Calu3 (cell line): ENCODE data around the gene SGPL1. TPM values are rescaled to one million over a fixed set of nuclear protein-coding genes. Genes with fewer than 3 reads are reported as not detected.

Experiments used
- BruUV-seq: library from RNA; stranded (reverse); fragments of 400-500 nt; replicated peaks from 2 replicates; lab custom pipeline; 2021; lab: Mats Ljungman, UMichigan
- CTCF ChIA-PET: fragments of 300-600 bp; sonication (Branson Sonifier 250); formaldehyde crosslinking; loops from one replicate; lab custom pipeline; 2022; ENCODE audit warnings: antibody characterized with exemption; lab: Charles Lee
- DNase-seq: peaks from one replicate; pipeline ENCODE4 v3.0.0; 2022
- H3K27ac Mint-ChIP-seq: one replicate; pipeline ENCODE4 v1.8.0; 2022; ENCODE audit warnings: mixed read lengths; ENCODE audit not compliant: unreplicated experiment
- H3K27me3 Mint-ChIP-seq: one replicate; pipeline ENCODE4 v1.8.0; 2022; ENCODE audit warnings: mixed read lengths; ENCODE audit not compliant: unreplicated experiment
- H3K36me3 Mint-ChIP-seq: one replicate; pipeline ENCODE4 v1.8.0; 2022; ENCODE audit warnings: mild to moderate bottlenecking, moderate library complexity, mixed read lengths; ENCODE audit not compliant: insufficient read depth, unreplicated experiment
- H3K4me1 Mint-ChIP-seq: one replicate; pipeline ENCODE4 v1.8.0; 2022; ENCODE audit warnings: mild to moderate bottlenecking, low read depth, mixed read lengths; ENCODE audit not compliant: unreplicated experiment
- H3K4me3 Mint-ChIP-seq: one replicate; pipeline ENCODE4 v1.8.0; 2022; ENCODE audit warnings: mild to moderate bottlenecking, low read depth, moderate library complexity, mixed read lengths; ENCODE audit not compliant: unreplicated experiment
- H3K9me3 Mint-ChIP-seq: one replicate; pipeline ENCODE4 v1.8.0; 2022; ENCODE audit warnings: low read depth, mixed read lengths; ENCODE audit not compliant: unreplicated experiment
- CTCF ChIP-seq: fragments of 200-600 bp; IDR thresholded peaks from one replicate; pipeline ENCODE4 v1.8.0; 2022; ENCODE audit warnings: antibody characterized with exemption; ENCODE audit not compliant: unreplicated experiment
- intact Hi-C: fragments of 100-400 bp; cut with micrococcal nuclease; formaldehyde crosslinking; loops from one replicate; pipeline ENCODE4 v1.10.0; 2022; ENCODE audit not compliant: unreplicated experiment
- total RNA-seq: library from RNA; stranded (reverse); gene quantifications from 2 replicates; pipeline ENCODE4 v1.2.3, GENCODE V29; 2022

SGPL1 gene
- total RNA-seq, 1 experiment from 2014 or later = 84.6 TPM

- no peaks in the 10 kb centered on the region for H3K4me1 Mint-ChIP-seq
- peaks cover 56% of the 10 kb centered on the region for H3K36me3 Mint-ChIP-seq
- no peak for TF ChIP-seq CTCF
- peak overlapping the region; percentile 84 for H3K4me3 Mint-ChIP-seq
- H3K9me3 Mint-ChIP-seq = no peaks in the 10 kb centered on the region
- H3K27ac Mint-ChIP-seq = no peak overlapping the region
- no peaks in the 10 kb centered on the region for H3K27me3 Mint-ChIP-seq
- intact Hi-C loops = no loop called here
- TSS peak; percentile 43 for BruUV-seq
- CTCF ChIA-PET = interaction anchor here (1.1 to 1.2 kb wide), 2 partner anchors 17 to 69 kb away, joined by 3 to 5 read pairs; no protein-coding TSS in a partner anchor
- DNase-seq = no peak
Measured at GRCh38 chr10:70885931-70886903, 70.5 kb downstream of the SGPL1 start.

DNA sequence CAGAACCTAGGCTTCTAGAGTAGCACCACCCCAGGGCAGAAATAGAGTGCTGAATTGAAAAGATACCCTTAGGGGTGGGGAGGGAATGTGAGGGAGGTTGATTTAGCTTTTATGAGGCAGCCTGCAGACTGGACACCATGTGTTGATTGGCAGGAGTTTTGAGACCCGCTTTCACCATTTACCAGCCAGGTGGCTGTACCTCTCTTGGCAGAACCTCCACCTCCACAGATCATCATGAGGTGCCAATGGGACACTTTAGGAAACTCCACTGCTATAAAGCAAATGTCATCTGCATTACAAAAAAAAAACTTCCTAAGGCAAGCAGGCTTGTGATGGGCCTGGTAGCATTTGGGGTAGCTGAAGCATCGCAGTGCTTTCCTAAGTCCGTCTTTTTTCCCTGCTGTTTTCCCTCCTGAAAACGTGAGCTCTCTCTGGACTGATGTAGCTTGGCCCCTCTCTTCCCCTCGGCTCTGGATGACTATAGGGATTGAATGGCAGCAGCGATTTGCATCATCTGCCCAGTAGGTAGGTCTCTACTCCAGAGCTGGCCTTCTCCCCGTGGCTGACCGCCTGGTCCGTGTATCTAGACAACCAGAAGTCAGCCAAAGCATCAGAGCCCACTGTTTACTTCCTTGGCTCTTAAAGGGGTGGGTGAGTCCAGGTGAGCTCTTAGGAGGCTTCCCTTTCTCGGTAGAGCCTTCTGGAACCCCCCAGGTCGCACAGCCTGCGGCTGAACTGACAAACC is 71.3 kb downstream of the SGPL1 start:
- intact Hi-C loops = no loop called here
- Mint-ChIP-seq H3K4me3 (peak overlapping the region; percentile 84), H3K4me1 (no peaks in the 10 kb centered on the region), H3K9me3 (no peaks in the 10 kb centered on the region), H3K36me3 (peaks cover 50% of the 10 kb centered on the region), H3K27me3 (no peaks in the 10 kb centered on the region), H3K27ac (peak overlapping the region; percentile 66)
- DNase-seq = no peak
- CTCF ChIA-PET = interaction anchor here (1.0 to 1.2 kb wide), 4 partner anchors 16 to 880 kb away, joined by 3 to 5 read pairs (median 4); no protein-coding TSS in a partner anchor
- no peak for TF ChIP-seq CTCF
- BruUV-seq = no TSS peak

GRCh38 chr10:70887804-70888800 is 72.4 kb downstream of the SGPL1 start, which contains the start of gene PCBD1:
Gene PCBD1 (minus strand): TSS chr10:70888565. CDS start chr10:70888533, 32 bp downstream.
- peak within 1 kb of the TSS; percentile 84 for H3K4me3 Mint-ChIP-seq
- peaks cover 7% of the 10 kb centered on the region for H3K27me3 Mint-ChIP-seq

More at GRCh38 chr10:70887804-70888800, 72.4 kb downstream of the SGPL1 start, which contains the start of gene PCBD1:
- CTCF ChIA-PET = interaction anchor here (0.6 to 1.2 kb wide), 5 partner anchors 12 to 879 kb away, joined by 3 to 5 read pairs (median 4); no protein-coding TSS in a partner anchor
- peak; percentile 94 for DNase-seq
- Mint-ChIP-seq H3K4me1 (no peaks in the 10 kb centered on the region), H3K27ac (peak within 1 kb of the TSS; percentile 66), H3K9me3 (no peaks in the 10 kb centered on the region), H3K36me3 (peaks cover 41% of the 10 kb centered on the region)
- intact Hi-C loops = no loop called here
- TF ChIP-seq CTCF = no peak
- BruUV-seq = no TSS peak
